ENCODE results near the gene TMC7.

GRCh38 chr16:19108409-19109287 is 124.9 kb downstream of the TMC7 start:
- TF ChIP-seq GATAD1 (CRISPR knock-in tag; IDR thresholded peaks at IDR 0.05) (no peak), ZFP1 (CRISPR knock-in tag; IDR thresholded peaks at IDR 0.05) (0 out of 2 replicates have a peak, but pooled peaks have one; percentile 6), NFKB2 (CRISPR knock-in tag; IDR thresholded peaks at IDR 0.05; ENCODE audit: borderline replicate concordance) (peak; percentile 34; the same call in 1 of the 2 replicates), ZFP36L1 (CRISPR knock-in tag; IDR thresholded peaks at IDR 0.05) (no peak; the same call in 1 of the 2 replicates), CTCF (CRISPR knock-in tag; IDR thresholded peaks at IDR 0.05) (no peak), SNAPC5 (CRISPR knock-in tag; IDR thresholded peaks at IDR 0.05; ENCODE audit: borderline replicate concordance) (no peak), ZNF503 (CRISPR knock-in tag; IDR thresholded peaks at IDR 0.05) (no peak), PAX8 (CRISPR knock-in tag; IDR thresholded peaks at IDR 0.05; ENCODE audit: borderline replicate concordance) (no peak)
- TF ChIP-seq, protein P1, sequence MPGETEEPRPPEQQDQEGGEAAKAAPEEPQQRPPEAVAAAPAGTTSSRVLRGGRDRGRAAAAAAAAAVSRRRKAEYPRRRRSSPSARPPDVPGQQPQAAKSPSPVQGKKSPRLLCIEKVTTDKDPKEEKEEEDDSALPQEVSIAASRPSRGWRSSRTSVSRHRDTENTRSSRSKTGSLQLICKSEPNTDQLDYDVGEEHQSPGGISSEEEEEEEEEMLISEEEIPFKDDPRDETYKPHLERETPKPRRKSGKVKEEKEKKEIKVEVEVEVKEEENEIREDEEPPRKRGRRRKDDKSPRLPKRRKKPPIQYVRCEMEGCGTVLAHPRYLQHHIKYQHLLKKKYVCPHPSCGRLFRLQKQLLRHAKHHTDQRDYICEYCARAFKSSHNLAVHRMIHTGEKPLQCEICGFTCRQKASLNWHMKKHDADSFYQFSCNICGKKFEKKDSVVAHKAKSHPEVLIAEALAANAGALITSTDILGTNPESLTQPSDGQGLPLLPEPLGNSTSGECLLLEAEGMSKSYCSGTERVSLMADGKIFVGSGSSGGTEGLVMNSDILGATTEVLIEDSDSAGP (CRISPR knock-in tag; IDR thresholded peaks at IDR 0.05; ENCODE audit: borderline replicate concordance) = no peak; the same call in 1 of the 2 replicates
- TF ChIP-seq, protein P2, sequence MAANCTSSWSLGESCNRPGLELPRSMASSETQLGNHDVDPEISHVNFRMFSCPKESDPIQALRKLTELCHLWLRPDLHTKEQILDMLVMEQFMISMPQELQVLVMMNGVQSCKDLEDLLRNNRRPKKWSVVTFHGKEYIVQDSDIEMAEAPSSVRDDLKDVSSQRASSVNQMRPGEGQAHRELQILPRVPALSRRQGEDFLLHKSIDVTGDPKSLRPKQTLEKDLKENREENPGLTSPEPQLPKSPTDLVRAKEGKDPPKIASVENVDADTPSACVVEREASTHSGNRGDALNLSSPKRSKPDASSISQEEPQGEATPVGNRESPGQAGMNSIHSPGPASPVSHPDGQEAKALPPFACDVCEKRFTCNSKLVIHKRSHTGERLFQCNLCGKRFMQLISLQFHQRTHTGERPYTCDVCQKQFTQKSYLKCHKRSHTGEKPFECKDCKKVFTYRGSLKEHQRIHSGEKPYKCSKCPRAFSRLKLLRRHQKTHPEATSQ (CRISPR knock-in tag; IDR thresholded peaks at IDR 0.05; ENCODE audit: borderline replicate concordance) = peak; percentile 69; the same call in 1 of the 2 replicates
